Epithelial cell of umbilical artery (primary cell): ENCODE measurements around the gene OSBPL5. TPM values are rescaled to one million over a fixed set of nuclear protein-coding genes. Genes with fewer than 3 reads are reported as not detected.

Experiments
- total RNA-seq: library from RNA; depleted of rRNA; stranded (reverse); fragments of >200 nt; gene quantifications from 2 replicates; pipeline ENCODE4 v1.2.3, GENCODE V29; 2014

OSBPL5 gene, protein sequence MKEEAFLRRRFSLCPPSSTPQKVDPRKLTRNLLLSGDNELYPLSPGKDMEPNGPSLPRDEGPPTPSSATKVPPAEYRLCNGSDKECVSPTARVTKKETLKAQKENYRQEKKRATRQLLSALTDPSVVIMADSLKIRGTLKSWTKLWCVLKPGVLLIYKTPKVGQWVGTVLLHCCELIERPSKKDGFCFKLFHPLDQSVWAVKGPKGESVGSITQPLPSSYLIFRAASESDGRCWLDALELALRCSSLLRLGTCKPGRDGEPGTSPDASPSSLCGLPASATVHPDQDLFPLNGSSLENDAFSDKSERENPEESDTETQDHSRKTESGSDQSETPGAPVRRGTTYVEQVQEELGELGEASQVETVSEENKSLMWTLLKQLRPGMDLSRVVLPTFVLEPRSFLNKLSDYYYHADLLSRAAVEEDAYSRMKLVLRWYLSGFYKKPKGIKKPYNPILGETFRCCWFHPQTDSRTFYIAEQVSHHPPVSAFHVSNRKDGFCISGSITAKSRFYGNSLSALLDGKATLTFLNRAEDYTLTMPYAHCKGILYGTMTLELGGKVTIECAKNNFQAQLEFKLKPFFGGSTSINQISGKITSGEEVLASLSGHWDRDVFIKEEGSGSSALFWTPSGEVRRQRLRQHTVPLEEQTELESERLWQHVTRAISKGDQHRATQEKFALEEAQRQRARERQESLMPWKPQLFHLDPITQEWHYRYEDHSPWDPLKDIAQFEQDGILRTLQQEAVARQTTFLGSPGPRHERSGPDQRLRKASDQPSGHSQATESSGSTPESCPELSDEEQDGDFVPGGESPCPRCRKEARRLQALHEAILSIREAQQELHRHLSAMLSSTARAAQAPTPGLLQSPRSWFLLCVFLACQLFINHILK
- 17.0 and 19.2 TPM in 2 replicates for total RNA-seq

DNA sequence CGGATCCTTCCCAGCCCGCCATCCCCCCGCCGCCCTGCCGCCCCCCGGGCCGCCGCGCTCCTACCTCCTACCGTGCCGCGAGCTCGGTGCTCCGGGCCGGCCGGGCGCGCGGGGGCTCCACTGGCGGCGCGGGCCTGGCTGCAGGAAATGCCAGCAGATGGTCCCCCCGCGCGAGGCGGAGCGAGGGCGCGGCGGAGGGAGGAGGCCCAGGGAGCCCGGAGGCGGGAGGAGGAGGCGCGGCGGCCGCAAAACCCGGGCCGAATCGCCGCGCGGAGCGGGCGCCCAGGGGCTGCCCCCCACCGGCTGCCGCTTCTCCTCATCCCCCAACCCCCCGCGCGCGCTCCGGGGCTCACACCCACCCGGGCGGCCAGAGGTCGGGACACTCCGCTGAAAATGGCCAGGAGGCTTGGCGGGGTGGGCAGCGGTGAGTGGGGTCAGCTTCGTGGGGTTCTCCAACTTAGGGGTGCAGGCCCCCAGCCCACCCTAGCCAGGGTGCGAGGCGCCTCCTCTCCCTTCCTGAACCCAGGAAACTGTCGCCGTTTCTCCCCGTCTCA, at the start of gene OSBPL5:
TSS of gene OSBPL5 (minus strand) at position 159 of the 554 bp plus-strand sequence. CDS start 36,162 bp downstream, outside the sequence.

GRCh38 chr11:3057069-3057963, 107.8 kb downstream of the OSBPL5 start, which contains the start of gene CARS1:
Gene CARS1 (minus strand): TSS chr11:3057423. CDS start chr11:3057367, 56 bp downstream.

Other genes with a start within 250 kb of the OSBPL5 start
- 7.1 and 8.1 TPM in 2 replicates for gene PHLDA2, start 235.9 kb downstream of the OSBPL5 start, total RNA-seq
- gene NAP1L4, start 173.0 kb downstream of the OSBPL5 start, total RNA-seq: 160 and 175 TPM in 2 replicates
- 60.1 and 74.5 TPM in 2 replicates for gene CARS1, start 107.9 kb downstream of the OSBPL5 start, total RNA-seq
- not detected in 2 replicates for gene MRGPRG, start 53.5 kb upstream of the OSBPL5 start, total RNA-seq
- gene MRGPRE, start 67.1 kb upstream of the OSBPL5 start, total RNA-seq: not detected in 2 replicates
- 18.8 and 20.4 TPM in 2 replicates for gene ZNF195, start 213.8 kb upstream of the OSBPL5 start, total RNA-seq